HAP-1 (cell line): ENCODE results near the gene UST.
A peak's percentile ranks its signal among the peaks of the same experiment; 100 is the strongest.
"Not testable (repeated sequence)": the region's sequence is repeated elsewhere in the genome, so short reads cannot be mapped to it uniquely, and the experiment has no call there.

ENCODE experiments used
- DNase-seq, 2 experiments: peaks; one replicate each; pipeline ENCODE4 v3.0.0-alpha.2; 2016 to 2020; ENCODE audit warnings: low spot score in 2 of 2
- H3K27me3 ChIP-seq: fragments of 250-450 bp; sonication (Bioruptor Pico); 2 replicates; pipeline ENCODE4 v1.5.1; 2020; ENCODE audit warnings: low read depth, mild to moderate bottlenecking, moderate library complexity
- H3K36me3 ChIP-seq: fragments of 250-450 bp; sonication (Bioruptor Pico); replicated peaks from 2 replicates; pipeline ENCODE4 v1.5.1; 2020; ENCODE audit warnings: mild to moderate bottlenecking
- H3K4me1 ChIP-seq: fragments of 250-450 bp; sonication (Bioruptor Pico); 2 replicates; pipeline ENCODE4 v1.5.1; 2020; ENCODE audit warnings: mild to moderate bottlenecking
- H3K4me3 ChIP-seq: fragments of 250-450 bp; sonication (Bioruptor Pico); 2 replicates; pipeline ENCODE4 v1.5.1; 2020; ENCODE audit warnings: mild to moderate bottlenecking, moderate library complexity
- H3K9me3 ChIP-seq: fragments of 250-450 bp; sonication (Bioruptor Pico); 2 replicates; pipeline ENCODE4 v1.5.1; 2020; ENCODE audit warnings: mild to moderate bottlenecking, moderate library complexity
- in situ Hi-C: fragments of 300-500 bp; cut with MboI; formaldehyde crosslinking; loops from 3 replicates; pipeline ENCODE4 v1.14.3; 2020; ENCODE audit warnings: low sequenced_read_pairs, inconsistent platforms, mixed read lengths

Gene UST

GRCh38 chr6:149024361-149024760 lies 277.5 kb downstream of the UST start:
- Histone ChIP-seq H3K36me3 (no peaks in the 10 kb centered on the region), H3K9me3 (no peaks in the 10 kb centered on the region), H3K27me3 (no peaks in the 10 kb centered on the region), H3K4me3 (no peak overlapping the region), H3K4me1 (no peaks in the 10 kb centered on the region)
- in situ Hi-C loops, result no loop called here
- no peak for DNase-seq

GRCh38 chr6:149025061-149025460 lies 278.2 kb downstream of the UST start:
- H3K27me3 ChIP-seq, result no peaks in the 10 kb centered on the region
- no peaks in the 10 kb centered on the region for H3K9me3 ChIP-seq
- DNase-seq, result no peak
- in situ Hi-C loops, result no loop called here
- H3K36me3 ChIP-seq, result no peaks in the 10 kb centered on the region
- H3K4me3 ChIP-seq, result no peak overlapping the region
- no peaks in the 10 kb centered on the region for H3K4me1 ChIP-seq

- Histone ChIP-seq H3K27me3 (no peaks in the 10 kb centered on the region), H3K4me3 (no peak overlapping the region), H3K36me3 (no peaks in the 10 kb centered on the region), H3K9me3 (no peaks in the 10 kb centered on the region), H3K4me1 (no peaks in the 10 kb centered on the region)
- peak; percentile 62 to 76 for DNase-seq
- in situ Hi-C loops, result no loop called here
Measured at GRCh38 chr6:149026530-149026942, 279.7 kb downstream of the UST start.

GRCh38 chr6:149027484-149027883 lies 280.7 kb downstream of the UST start:
- in situ Hi-C loops, result no loop called here
- H3K9me3 ChIP-seq, result no peaks in the 10 kb centered on the region
- no peaks in the 10 kb centered on the region for H3K36me3 ChIP-seq
- no peaks in the 10 kb centered on the region for H3K27me3 ChIP-seq
- H3K4me3 ChIP-seq, result no peak overlapping the region
- H3K4me1 ChIP-seq, result peaks cover under 1% of the 10 kb centered on the region; the same call in 1 of the 2 replicates
- DNase-seq, result no peak

GRCh38 chr6:149028767-149029405 lies 282.1 kb downstream of the UST start:
- Histone ChIP-seq H3K27me3 (no peaks in the 10 kb centered on the region), H3K4me3 (no peak overlapping the region), H3K4me1 (peaks cover 10% of the 10 kb centered on the region), H3K36me3 (no peaks in the 10 kb centered on the region), H3K9me3 (no peaks in the 10 kb centered on the region)
- DNase-seq, result peak; percentile 80 to 86
- in situ Hi-C loops, result no loop called here

GRCh38 chr6:149031201-149031858 lies 284.5 kb downstream of the UST start:
- no peaks in the 10 kb centered on the region for H3K9me3 ChIP-seq
- in situ Hi-C loops, result no loop called here
- H3K36me3 ChIP-seq, result no peaks in the 10 kb centered on the region
- no peak overlapping the region for H3K4me3 ChIP-seq
- H3K4me1 ChIP-seq, result peaks cover 10% of the 10 kb centered on the region
- no peaks in the 10 kb centered on the region for H3K27me3 ChIP-seq
- DNase-seq, result no peak

- no peak overlapping the region for H3K4me3 ChIP-seq
Measured at GRCh38 chr6:149031859-149032598, 285.2 kb downstream of the UST start.

GRCh38 chr6:149032599-149033405 lies 286.0 kb downstream of the UST start:
- Histone ChIP-seq H3K36me3 (no peaks in the 10 kb centered on the region), H3K9me3 (no peaks in the 10 kb centered on the region), H3K4me3 (no peak overlapping the region), H3K4me1 (peaks cover 10% of the 10 kb centered on the region), H3K27me3 (no peaks in the 10 kb centered on the region)
- DNase-seq, result peak; percentile 47 to 50
- in situ Hi-C loops, result no loop called here

More at GRCh38 chr6:149031859-149032598, 285.2 kb downstream of the UST start:
- in situ Hi-C loops, result no loop called here
- H3K4me1 ChIP-seq, result peaks cover 10% of the 10 kb centered on the region
- H3K36me3 ChIP-seq, result no peaks in the 10 kb centered on the region
- H3K9me3 ChIP-seq, result no peaks in the 10 kb centered on the region
- H3K27me3 ChIP-seq, result no peaks in the 10 kb centered on the region
- no peak for DNase-seq

GRCh38 chr6:149033454-149033853 lies 286.6 kb downstream of the UST start:
- Histone ChIP-seq H3K27me3 (no peaks in the 10 kb centered on the region), H3K9me3 (no peaks in the 10 kb centered on the region), H3K36me3 (no peaks in the 10 kb centered on the region), H3K4me3 (no peak overlapping the region), H3K4me1 (peaks cover 10% of the 10 kb centered on the region)
- in situ Hi-C loops, result no loop called here
- DNase-seq, result no peak

- H3K36me3 ChIP-seq, result no peaks in the 10 kb centered on the region
Measured at GRCh38 chr6:149035766-149036165, 288.9 kb downstream of the UST start.

GRCh38 chr6:149037051-149037671 lies 290.3 kb downstream of the UST start:
- no peaks in the 10 kb centered on the region for H3K27me3 ChIP-seq
- no peaks in the 10 kb centered on the region for H3K36me3 ChIP-seq
- H3K9me3 ChIP-seq, result no peaks in the 10 kb centered on the region
- no peak overlapping the region for H3K4me3 ChIP-seq
- peaks cover 10% of the 10 kb centered on the region for H3K4me1 ChIP-seq
- in situ Hi-C loops, result no loop called here
- no peak for DNase-seq

More at GRCh38 chr6:149035766-149036165, 288.9 kb downstream of the UST start:
- no peak for DNase-seq
- in situ Hi-C loops, result no loop called here
- Histone ChIP-seq H3K27me3 (no peaks in the 10 kb centered on the region), H3K4me3 (no peak overlapping the region), H3K4me1 (peaks cover 10% of the 10 kb centered on the region), H3K9me3 (no peaks in the 10 kb centered on the region)

- H3K4me3 ChIP-seq, H3K27me3 ChIP-seq, H3K9me3 ChIP-seq, in situ Hi-C loops, DNase-seq, H3K4me1 ChIP-seq, H3K36me3 ChIP-seq: not testable (repeated sequence)
Measured at GRCh38 chr6:149039025-149039424, 292.2 kb downstream of the UST start.

GRCh38 chr6:149041953-149042352 lies 295.1 kb downstream of the UST start:
- no peak for DNase-seq
- Histone ChIP-seq H3K4me1 (peaks cover 4% of the 10 kb centered on the region; the same call in 1 of the 2 replicates), H3K4me3 (no peak overlapping the region), H3K36me3 (no peaks in the 10 kb centered on the region), H3K27me3 (no peaks in the 10 kb centered on the region), H3K9me3 (no peaks in the 10 kb centered on the region)
- in situ Hi-C loops, result no loop called here
